ENCODE measurements around the gene PSMD3.
A peak's percentile ranks its signal among the peaks of the same experiment; 100 is the strongest.

The PSMD3 gene

GRCh38 chr17:40021451-40021971 is 40.9 kb downstream of the PSMD3 start:
- DNase-seq (ENCODE audit: low read depth) = peak; percentile 29
- TF ChIP-seq, protein P1, sequence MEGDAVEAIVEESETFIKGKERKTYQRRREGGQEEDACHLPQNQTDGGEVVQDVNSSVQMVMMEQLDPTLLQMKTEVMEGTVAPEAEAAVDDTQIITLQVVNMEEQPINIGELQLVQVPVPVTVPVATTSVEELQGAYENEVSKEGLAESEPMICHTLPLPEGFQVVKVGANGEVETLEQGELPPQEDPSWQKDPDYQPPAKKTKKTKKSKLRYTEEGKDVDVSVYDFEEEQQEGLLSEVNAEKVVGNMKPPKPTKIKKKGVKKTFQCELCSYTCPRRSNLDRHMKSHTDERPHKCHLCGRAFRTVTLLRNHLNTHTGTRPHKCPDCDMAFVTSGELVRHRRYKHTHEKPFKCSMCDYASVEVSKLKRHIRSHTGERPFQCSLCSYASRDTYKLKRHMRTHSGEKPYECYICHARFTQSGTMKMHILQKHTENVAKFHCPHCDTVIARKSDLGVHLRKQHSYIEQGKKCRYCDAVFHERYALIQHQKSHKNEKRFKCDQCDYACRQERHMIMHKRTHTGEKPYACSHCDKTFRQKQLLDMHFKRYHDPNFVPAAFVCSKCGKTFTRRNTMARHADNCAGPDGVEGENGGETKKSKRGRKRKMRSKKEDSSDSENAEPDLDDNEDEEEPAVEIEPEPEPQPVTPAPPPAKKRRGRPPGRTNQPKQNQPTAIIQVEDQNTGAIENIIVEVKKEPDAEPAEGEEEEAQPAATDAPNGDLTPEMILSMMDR (IDR thresholded peaks at IDR 0.05; ENCODE audit: control insufficient read depth, insufficient read depth, low read depth, low read length, missing control alignments) = no peak
- H3K4me3 ChIP-seq (ENCODE audit: control insufficient read depth, low read depth, low read length) = no peak overlapping the region

- TF ChIP-seq, protein P1 (IDR thresholded peaks at IDR 0.05; ENCODE audit: control insufficient read depth, insufficient read depth, low read depth, low read length, missing control alignments) = no peak
- no peak for DNase-seq (ENCODE audit: low read depth)
- H3K4me3 ChIP-seq (ENCODE audit: control insufficient read depth, low read depth, low read length) = no peak overlapping the region
These were observed 41.9 kb downstream of the PSMD3 start for GRCh38 chr17:40022497-40022896.

GRCh38 chr17:40022961-40023541 is 42.4 kb downstream of the PSMD3 start:
- no peak overlapping the region for H3K4me3 ChIP-seq (ENCODE audit: control insufficient read depth, low read depth, low read length)
- TF ChIP-seq, protein P1 (IDR thresholded peaks at IDR 0.05; ENCODE audit: control insufficient read depth, insufficient read depth, low read depth, low read length, missing control alignments) = no peak
- no peak for DNase-seq (ENCODE audit: low read depth)

- TF ChIP-seq, protein P1 (IDR thresholded peaks at IDR 0.05; ENCODE audit: control insufficient read depth, insufficient read depth, low read depth, low read length, missing control alignments) = no peak
- no peak overlapping the region for H3K4me3 ChIP-seq (ENCODE audit: control insufficient read depth, low read depth, low read length)
- no peak for DNase-seq (ENCODE audit: low read depth)
These were observed 43.1 kb downstream of the PSMD3 start for GRCh38 chr17:40023590-40024292.

- TF ChIP-seq, protein P1 (IDR thresholded peaks at IDR 0.05; ENCODE audit: control insufficient read depth, insufficient read depth, low read depth, low read length, missing control alignments) = no peak
- DNase-seq (ENCODE audit: low read depth) = no peak
- no peak overlapping the region for H3K4me3 ChIP-seq (ENCODE audit: control insufficient read depth, low read depth, low read length)
These were observed 44.3 kb downstream of the PSMD3 start for GRCh38 chr17:40024901-40025300.

DNA sequence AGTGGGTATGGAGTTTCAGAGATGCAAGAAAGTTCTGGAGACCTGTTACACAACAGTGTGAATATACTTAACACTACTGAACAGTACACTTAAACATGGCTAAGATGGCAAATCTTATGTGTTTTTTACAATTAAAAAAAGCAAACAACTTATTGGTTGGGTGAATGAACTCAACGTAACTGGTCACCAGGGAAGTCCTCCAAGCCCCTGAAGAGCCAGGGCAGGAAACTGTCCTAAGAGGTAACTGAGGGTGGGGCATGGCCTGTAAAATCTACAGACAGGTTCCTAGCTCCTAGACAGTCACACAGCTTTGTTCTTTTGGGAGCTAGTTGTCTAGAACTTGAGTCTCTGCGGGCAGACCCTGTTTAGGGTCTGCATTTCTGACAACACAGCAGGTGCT is 45.0 kb downstream of the PSMD3 start:
- no peak overlapping the region for H3K4me3 ChIP-seq (ENCODE audit: control insufficient read depth, low read depth, low read length)
- TF ChIP-seq, protein P1 (IDR thresholded peaks at IDR 0.05; ENCODE audit: control insufficient read depth, insufficient read depth, low read depth, low read length, missing control alignments) = no peak
- DNase-seq (ENCODE audit: low read depth) = no peak

Data from AG09309 (cell line).